HepG2 (cell line): ENCODE data around the gene SPIN1. TPM values are rescaled to one million over a fixed set of nuclear protein-coding genes. Genes with fewer than 3 reads are reported as not detected.

Source experiments
- EZH2 ChIP-seq: conservative IDR thresholded peaks from 2 replicates; pipeline ENCODE4 v1.6.1; 2012; ENCODE audit warnings: mild to moderate bottlenecking, low read depth, low read length, moderate library complexity
- FOXK2 ChIP-seq: fragments of 450-650 bp; IDR thresholded peaks from 2 replicates; pipeline ENCODE4 v1.6.1; 2016
- FOXM1 ChIP-seq: sonication (generic); formaldehyde crosslinking; IDR thresholded peaks from 2 replicates; pipeline ENCODE4 v1.5.0; 2020; ENCODE audit warnings: missing genetic modification reagents
- HNF4G ChIP-seq, 2 experiments: sonication (generic) in 1 of 2; formaldehyde crosslinking in 1 of 2; IDR thresholded peaks; 2 replicates each; pipeline versions ENCODE4 v1.4.0 to v1.6.1; 2011 to 2020; ENCODE audit warnings: borderline replicate concordance in 2 of 2, low read depth in 2 of 2, mild to moderate bottlenecking in 2 of 2, low read length in 1 of 2, missing genetic modification reagents in 1 of 2, moderate library complexity in 1 of 2
- IKZF1 ChIP-seq: fragments of 450-650 bp; IDR thresholded peaks from 2 replicates; pipeline ENCODE4 v1.7.1; 2016
- LCORL ChIP-seq, 2 experiments: fragments of 450-650 bp in 1 of 2; sonication (generic) in 1 of 2; formaldehyde crosslinking in 1 of 2; IDR thresholded peaks; 2 replicates each; pipeline versions ENCODE4 v1.5.0 to v1.6.1; 2017 to 2020; ENCODE audit warnings: antibody characterized with exemption in 1 of 2, missing genetic modification reagents in 1 of 2
- NCOR1 ChIP-seq: fragments of 200-600 bp; sonication (generic); IDR thresholded peaks from 2 replicates; pipeline ENCODE4 v1.7.0; 2017; ENCODE audit warnings: antibody characterized with exemption, low read length, borderline replicate concordance
- POLR2AphosphoS2 ChIP-seq: IDR thresholded peaks from 2 replicates; pipeline ENCODE4 v1.6.1; 2011; ENCODE audit warnings: low read depth, low read length, improper control_type of control experiment
- RCOR2 ChIP-seq: IDR thresholded peaks from 2 replicates; pipeline ENCODE4 v1.6.1; 2016; ENCODE audit warnings: missing biosample characterization, missing genetic modification reagents
- SIN3B ChIP-seq: fragments of 150-350 bp; IDR thresholded peaks from 2 replicates; pipeline ENCODE4 v1.6.1; 2014; ENCODE audit warnings: low read length
- XBP1 ChIP-seq: sonication (generic); formaldehyde crosslinking; IDR thresholded peaks from 2 replicates; pipeline ENCODE4 v1.5.0; 2020; ENCODE audit warnings: missing genetic modification reagents
- ZFAT ChIP-seq: sonication (generic); formaldehyde crosslinking; conservative IDR thresholded peaks from 2 replicates; pipeline ENCODE4 v1.8.1; 2023; ENCODE audit warnings: missing genetic modification reagents, inconsistent platforms
- ZFP36L1 ChIP-seq: sonication (generic); formaldehyde crosslinking; IDR thresholded peaks from 2 replicates; pipeline ENCODE4 v1.8.0; 2022; ENCODE audit warnings: mild to moderate bottlenecking, missing genetic modification reagents, moderate library complexity
- ZFY ChIP-seq: sonication (generic); formaldehyde crosslinking; IDR thresholded peaks from 2 replicates; pipeline ENCODE4 v1.4.0; 2020; ENCODE audit warnings: missing genetic modification reagents
- ZNF841 ChIP-seq: sonication (generic); formaldehyde crosslinking; IDR thresholded peaks from 2 replicates; pipeline ENCODE4 v1.8.1; 2023; ENCODE audit warnings: missing genetic modification reagents, borderline replicate concordance
- polyA plus RNA-seq, 8 experiments: library from polyadenylated mRNA; depleted of rRNA in 3 of 8; stranded (reverse) in 7 of 8; unstranded in 1 of 8; fragments of >200 nt; fragmentation: Illumina TruSeq in 4 of 8; extraction: Trizol in 4 of 8; gene quantifications; 2 replicates each; pipeline versions ENCODE4 v1.2.1 to v1.2.3, GENCODE V29; 2011 to 2016; ENCODE audit warnings: low read depth in 4 of 8, missing spikeins in 1 of 8, mixed read lengths in 1 of 8; ENCODE audit not compliant: insufficient read depth in 1 of 8
- total RNA-seq, 5 experiments: library from RNA; depleted of rRNA; stranded (reverse); fragments of >200 nt; fragmentation: Illumina TruSeq; extraction: Trizol; gene quantifications; 2 replicates each; pipeline ENCODE4 v1.2.3, GENCODE V29; 2016; ENCODE audit warnings: low read depth in 1 of 5
- TF ChIP-seq, protein P1 (sequence below): IDR thresholded peaks from 2 replicates; pipeline ENCODE4 v1.4.0; 2020; ENCODE audit warnings: mild to moderate bottlenecking, missing genetic modification reagents
- TF ChIP-seq, protein P2 (sequence below): sonication (generic); formaldehyde crosslinking; IDR thresholded peaks from 2 replicates; pipeline ENCODE4 v1.8.0; 2022; ENCODE audit warnings: missing genetic modification reagents, low read depth, mild to moderate bottlenecking, borderline replicate concordance
- TF ChIP-seq, protein P3 (sequence below): sonication (generic); formaldehyde crosslinking; IDR thresholded peaks from 2 replicates; pipeline ENCODE4 v1.8.1; 2023; ENCODE audit warnings: mild to moderate bottlenecking, missing genetic modification reagents
- TF ChIP-seq, protein P4 (sequence below): sonication (generic); formaldehyde crosslinking; IDR thresholded peaks from 2 replicates; pipeline ENCODE4 v1.8.1; 2023; ENCODE audit warnings: missing genetic modification reagents, mild to moderate bottlenecking, borderline replicate concordance
- TF ChIP-seq, protein P5 (sequence below): sonication (generic); formaldehyde crosslinking; IDR thresholded peaks from 2 replicates; pipeline ENCODE4 v1.4.0; 2020; ENCODE audit warnings: mild to moderate bottlenecking, missing genetic modification reagents

SPIN1 gene
- total and polyA plus RNA-seq, 2 of the 13 experiments (the other 11 are each of a cell fraction or from before 2014, with no cell fraction given) = 20.0 to 24.3 TPM

DNA sequence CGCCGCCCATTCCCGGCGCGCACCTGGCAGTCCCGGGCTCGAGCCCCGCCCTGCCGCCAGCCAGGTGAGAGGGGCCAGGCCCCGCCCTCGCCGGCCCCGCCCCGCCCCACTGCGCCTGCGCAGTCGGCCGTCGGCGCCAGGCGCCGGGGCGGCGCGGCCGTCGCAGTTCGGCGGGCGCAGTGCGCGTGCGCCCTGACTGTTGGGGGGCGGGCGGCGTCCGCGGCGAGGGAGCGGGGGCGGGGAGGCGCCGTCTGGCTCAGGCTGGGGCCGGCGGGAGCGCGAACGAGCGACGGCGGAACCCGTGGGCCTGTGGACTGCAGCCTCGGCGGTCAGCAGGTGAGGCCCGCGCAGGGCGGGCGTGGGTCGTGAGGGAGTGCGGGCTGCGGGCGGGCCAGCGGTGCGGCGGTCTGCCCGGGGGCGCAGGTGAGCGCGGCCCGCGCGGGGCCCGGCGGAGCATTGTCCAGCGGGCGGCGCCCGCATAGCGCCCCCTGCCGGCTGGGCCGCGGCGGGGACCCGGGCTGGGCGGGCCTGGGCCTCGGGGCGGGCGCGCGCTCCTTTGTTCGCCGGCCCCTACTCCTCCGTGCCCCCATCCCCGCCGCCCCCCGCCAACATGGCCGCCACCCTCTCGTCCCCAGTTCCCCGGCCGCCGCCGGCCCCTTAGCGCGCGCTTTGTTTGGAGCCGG is at the start of gene SPIN1 (continued):
- TF ChIP-seq, protein P1, sequence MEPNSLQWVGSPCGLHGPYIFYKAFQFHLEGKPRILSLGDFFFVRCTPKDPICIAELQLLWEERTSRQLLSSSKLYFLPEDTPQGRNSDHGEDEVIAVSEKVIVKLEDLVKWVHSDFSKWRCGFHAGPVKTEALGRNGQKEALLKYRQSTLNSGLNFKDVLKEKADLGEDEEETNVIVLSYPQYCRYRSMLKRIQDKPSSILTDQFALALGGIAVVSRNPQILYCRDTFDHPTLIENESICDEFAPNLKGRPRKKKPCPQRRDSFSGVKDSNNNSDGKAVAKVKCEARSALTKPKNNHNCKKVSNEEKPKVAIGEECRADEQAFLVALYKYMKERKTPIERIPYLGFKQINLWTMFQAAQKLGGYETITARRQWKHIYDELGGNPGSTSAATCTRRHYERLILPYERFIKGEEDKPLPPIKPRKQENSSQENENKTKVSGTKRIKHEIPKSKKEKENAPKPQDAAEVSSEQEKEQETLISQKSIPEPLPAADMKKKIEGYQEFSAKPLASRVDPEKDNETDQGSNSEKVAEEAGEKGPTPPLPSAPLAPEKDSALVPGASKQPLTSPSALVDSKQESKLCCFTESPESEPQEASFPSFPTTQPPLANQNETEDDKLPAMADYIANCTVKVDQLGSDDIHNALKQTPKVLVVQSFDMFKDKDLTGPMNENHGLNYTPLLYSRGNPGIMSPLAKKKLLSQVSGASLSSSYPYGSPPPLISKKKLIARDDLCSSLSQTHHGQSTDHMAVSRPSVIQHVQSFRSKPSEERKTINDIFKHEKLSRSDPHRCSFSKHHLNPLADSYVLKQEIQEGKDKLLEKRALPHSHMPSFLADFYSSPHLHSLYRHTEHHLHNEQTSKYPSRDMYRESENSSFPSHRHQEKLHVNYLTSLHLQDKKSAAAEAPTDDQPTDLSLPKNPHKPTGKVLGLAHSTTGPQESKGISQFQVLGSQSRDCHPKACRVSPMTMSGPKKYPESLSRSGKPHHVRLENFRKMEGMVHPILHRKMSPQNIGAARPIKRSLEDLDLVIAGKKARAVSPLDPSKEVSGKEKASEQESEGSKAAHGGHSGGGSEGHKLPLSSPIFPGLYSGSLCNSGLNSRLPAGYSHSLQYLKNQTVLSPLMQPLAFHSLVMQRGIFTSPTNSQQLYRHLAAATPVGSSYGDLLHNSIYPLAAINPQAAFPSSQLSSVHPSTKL = no peak
- no peak for TF ChIP-seq XBP1
- no peak for TF ChIP-seq NCOR1
- peak; percentile 16; the same call in 1 of the 2 replicates for TF ChIP-seq HNF4G (IDR thresholded peaks at IDR 0.05; ENCODE audit: borderline replicate concordance, low read depth, low read length)
- no peak for TF ChIP-seq HNF4G (CRISPR knock-in tag; IDR thresholded peaks at IDR 0.05; ENCODE audit: borderline replicate concordance, low read depth)
- TF ChIP-seq, protein P2, sequence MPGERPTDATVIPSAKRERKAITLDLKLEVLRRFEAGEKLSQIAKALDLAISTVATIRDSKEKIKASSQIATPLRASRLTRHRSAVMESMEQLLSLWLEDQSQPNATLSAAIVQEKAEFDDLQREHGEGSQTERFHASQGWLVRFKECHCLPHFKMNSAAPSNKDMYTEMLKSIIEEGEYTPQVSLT (CRISPR knock-in tag) = no peak
- TF ChIP-seq, protein P3, sequence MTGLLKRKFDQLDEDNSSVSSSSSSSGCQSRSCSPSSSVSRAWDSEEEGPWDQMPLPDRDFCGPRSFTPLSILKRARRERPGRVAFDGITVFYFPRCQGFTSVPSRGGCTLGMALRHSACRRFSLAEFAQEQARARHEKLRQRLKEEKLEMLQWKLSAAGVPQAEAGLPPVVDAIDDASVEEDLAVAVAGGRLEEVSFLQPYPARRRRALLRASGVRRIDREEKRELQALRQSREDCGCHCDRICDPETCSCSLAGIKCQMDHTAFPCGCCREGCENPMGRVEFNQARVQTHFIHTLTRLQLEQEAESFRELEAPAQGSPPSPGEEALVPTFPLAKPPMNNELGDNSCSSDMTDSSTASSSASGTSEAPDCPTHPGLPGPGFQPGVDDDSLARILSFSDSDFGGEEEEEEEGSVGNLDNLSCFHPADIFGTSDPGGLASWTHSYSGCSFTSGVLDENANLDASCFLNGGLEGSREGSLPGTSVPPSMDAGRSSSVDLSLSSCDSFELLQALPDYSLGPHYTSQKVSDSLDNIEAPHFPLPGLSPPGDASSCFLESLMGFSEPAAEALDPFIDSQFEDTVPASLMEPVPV (CRISPR knock-in tag) = no peak
- no peak for TF ChIP-seq FOXM1 (CRISPR knock-in tag)
- TF ChIP-seq EZH2 = no peak
- TF ChIP-seq, protein P4, sequence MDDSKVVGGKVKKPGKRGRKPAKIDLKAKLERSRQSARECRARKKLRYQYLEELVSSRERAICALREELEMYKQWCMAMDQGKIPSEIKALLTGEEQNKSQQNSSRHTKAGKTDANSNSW = no peak
- TF ChIP-seq RCOR2 (CRISPR knock-in tag) = no peak
- TF ChIP-seq FOXK2 = no peak
- no peak for TF ChIP-seq ZNF841 (CRISPR knock-in tag)
- no peak for TF ChIP-seq POLR2AphosphoS2
- TF ChIP-seq IKZF1 = no peak
- TF ChIP-seq, protein P5, sequence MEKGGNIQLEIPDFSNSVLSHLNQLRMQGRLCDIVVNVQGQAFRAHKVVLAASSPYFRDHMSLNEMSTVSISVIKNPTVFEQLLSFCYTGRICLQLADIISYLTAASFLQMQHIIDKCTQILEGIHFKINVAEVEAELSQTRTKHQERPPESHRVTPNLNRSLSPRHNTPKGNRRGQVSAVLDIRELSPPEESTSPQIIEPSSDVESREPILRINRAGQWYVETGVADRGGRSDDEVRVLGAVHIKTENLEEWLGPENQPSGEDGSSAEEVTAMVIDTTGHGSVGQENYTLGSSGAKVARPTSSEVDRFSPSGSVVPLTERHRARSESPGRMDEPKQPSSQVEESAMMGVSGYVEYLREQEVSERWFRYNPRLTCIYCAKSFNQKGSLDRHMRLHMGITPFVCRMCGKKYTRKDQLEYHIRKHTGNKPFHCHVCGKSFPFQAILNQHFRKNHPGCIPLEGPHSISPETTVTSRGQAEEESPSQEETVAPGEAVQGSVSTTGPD (CRISPR knock-in tag) = no peak
- no peak for TF ChIP-seq LCORL (IDR thresholded peaks at IDR 0.05)
- TF ChIP-seq LCORL (CRISPR knock-in tag; IDR thresholded peaks at IDR 0.05) = no peak
- peak; percentile 83 for TF ChIP-seq ZFY
- TF ChIP-seq SIN3B = no peak
- TF ChIP-seq ZFP36L1 = no peak
- TF ChIP-seq ZFAT (CRISPR knock-in tag) = no peak
